ENCODE results near the gene PARVB. TPM values are rescaled to one million over a fixed set of nuclear protein-coding genes. Genes with fewer than 3 reads are reported as not detected.

Gene PARVB
- total and polyA plus RNA-seq, 11 donors, result 54.9 to 172 (median 95.8) TPM

- 68 to 77% (median 75%) methylated on average over 11 of the region's 11 CpGs for WGBS, 4 donors
- H3K4me3 ChIP-seq, result no peak overlapping the region
- H3K27ac ChIP-seq, result no peak overlapping the region
- H3K36me3 ChIP-seq, result peaks cover 0 to 27% (median 0%) of the 10 kb centered on the region in 9 donors
- intact Hi-C loops (cut with DNase I), result no loop called here
- H3K27me3 ChIP-seq, result peaks cover 0 to 7% (median 0%) of the 10 kb centered on the region in 9 donors
- ATAC-seq (no peak), DNase-seq (no peak)
- H3K9me3 ChIP-seq, result no peaks in the 10 kb centered on the region
- H3K4me1 ChIP-seq, result peaks cover 0 to 13% (median 0%) of the 10 kb centered on the region in 12 donors
- no peak for TF ChIP-seq CTCF (IDR thresholded peaks at IDR 0.05)
- no peak for TF ChIP-seq POLR2A (IDR thresholded peaks at IDR 0.05)
These were observed 178.2 kb downstream of the PARVB start for GRCh38 chr22:44202261-44202789.

- Histone ChIP-seq H3K9me3 (peaks cover 0 to 3% (median 0%) of the 10 kb centered on the region in 12 donors), H3K27me3 (peaks cover 0 to 5% (median 0%) of the 10 kb centered on the region in 9 donors), H3K4me1 (peaks cover 0 to 13% (median 0%) of the 10 kb centered on the region in 12 donors), H3K36me3 (peaks cover 0 to 25% (median 0%) of the 10 kb centered on the region in 9 donors), H3K27ac (no peak overlapping the region), H3K4me3 (no peak overlapping the region)
- ATAC-seq (no peak), DNase-seq (no peak)
- 48 to 82% (median 62%) methylated on average over 6 of the region's 6 CpGs for WGBS, 4 donors
- TF ChIP-seq POLR2A (IDR thresholded peaks at IDR 0.05), result no peak
- TF ChIP-seq CTCF (IDR thresholded peaks at IDR 0.05), result no peak
- intact Hi-C loops (cut with DNase I), result no loop called here
These were observed 179.1 kb downstream of the PARVB start for GRCh38 chr22:44203203-44203602.

GRCh38 chr22:44204739-44205515, 180.8 kb downstream of the PARVB start:
- Histone ChIP-seq H3K27me3 (peaks cover 0 to 5% (median 0%) of the 10 kb centered on the region in 9 donors), H3K4me1 (peaks cover 0 to 13% (median 0%) of the 10 kb centered on the region in 12 donors), H3K36me3 (peaks cover 0 to 10% (median 0%) of the 10 kb centered on the region in 9 donors), H3K27ac (no peak overlapping the region), H3K9me3 (peaks cover 0 to 21% (median 3%) of the 10 kb centered on the region in 12 donors), H3K4me3 (no peak overlapping the region)
- intact Hi-C loops (cut with DNase I), result loop anchor here in 1 of 10 donors (1.0 kb wide), 1 partner anchor 78 kb away; no protein-coding TSS in a partner anchor
- DNase-seq, result peak in 1 of 5 donors; percentile 12
- WGBS, 4 donors, result 87 to 92% (median 89%) methylated on average over 8 to 16 of the region's 16 CpGs
- no peak for ATAC-seq
- TF ChIP-seq POLR2A (IDR thresholded peaks at IDR 0.05) (no peak), CTCF (IDR thresholded peaks at IDR 0.05) (no peak)
